HG02943 (cell line): Measurements from ENCODE around the gene RTN4IP1.
"Not testable (repeated sequence)": the region's sequence is repeated elsewhere in the genome, so short reads cannot be mapped to it uniquely, and the experiment has no call there.

ENCODE experiments used
- ATAC-seq: cut with Tn5 transposase; IDR thresholded peaks from one replicate; pipeline ENCODE4 v1.9.1; 2021; ENCODE audit warnings: mild to moderate bottlenecking, low read depth, moderate library complexity; ENCODE audit not compliant: unreplicated experiment

RTN4IP1 gene

DNA sequence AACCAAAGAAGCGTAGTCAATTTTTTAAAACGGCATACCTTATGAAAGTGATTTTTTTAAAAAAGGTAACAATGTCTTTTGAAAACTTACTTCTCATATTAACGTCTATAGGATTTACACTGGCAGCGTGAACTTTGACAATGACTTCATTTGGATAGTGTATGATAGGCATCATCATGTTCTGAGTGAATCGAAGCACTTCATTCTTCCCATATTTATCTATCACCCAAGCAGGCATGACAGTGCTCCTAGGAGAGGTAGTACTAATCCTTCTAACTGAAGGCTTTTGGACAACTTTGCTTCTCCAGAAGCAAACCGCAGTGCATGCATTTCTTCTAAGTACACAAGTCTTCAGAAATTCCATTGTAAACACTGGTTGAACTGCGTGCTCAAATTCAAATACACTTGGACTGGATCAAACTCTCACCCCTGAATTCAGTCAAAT is 618 bp downstream of the RTN4IP1 start:
- peak; percentile 2 for ATAC-seq

GRCh38 chr6:106627760-106628159 is 1.5 kb downstream of the RTN4IP1 start:
- ATAC-seq, result not testable (repeated sequence)

- no peak for ATAC-seq
Measured at GRCh38 chr6:106626485-106626884, 2.8 kb downstream of the RTN4IP1 start.

DNA sequence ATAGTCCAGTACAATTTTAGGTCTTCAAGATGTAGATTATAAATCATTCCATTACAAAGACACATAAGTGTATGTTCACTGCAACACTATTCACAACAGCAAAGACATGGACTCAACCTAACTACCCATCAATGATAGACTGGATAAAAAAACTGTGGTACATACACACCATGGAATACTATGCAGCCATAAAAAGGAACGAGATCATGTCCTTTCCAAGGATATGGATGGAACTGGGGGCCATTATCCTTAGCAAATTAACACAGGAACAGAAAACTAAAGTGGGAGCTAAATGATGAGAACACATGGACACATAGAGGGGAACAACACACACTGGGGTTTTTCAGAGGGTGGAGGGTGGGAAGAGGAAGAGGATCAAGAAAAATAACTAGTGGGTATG is 6.3 kb downstream of the RTN4IP1 start:
- ATAC-seq, result no peak

GRCh38 chr6:106622412-106622811 is 6.9 kb downstream of the RTN4IP1 start:
- ATAC-seq, result no peak

DNA sequence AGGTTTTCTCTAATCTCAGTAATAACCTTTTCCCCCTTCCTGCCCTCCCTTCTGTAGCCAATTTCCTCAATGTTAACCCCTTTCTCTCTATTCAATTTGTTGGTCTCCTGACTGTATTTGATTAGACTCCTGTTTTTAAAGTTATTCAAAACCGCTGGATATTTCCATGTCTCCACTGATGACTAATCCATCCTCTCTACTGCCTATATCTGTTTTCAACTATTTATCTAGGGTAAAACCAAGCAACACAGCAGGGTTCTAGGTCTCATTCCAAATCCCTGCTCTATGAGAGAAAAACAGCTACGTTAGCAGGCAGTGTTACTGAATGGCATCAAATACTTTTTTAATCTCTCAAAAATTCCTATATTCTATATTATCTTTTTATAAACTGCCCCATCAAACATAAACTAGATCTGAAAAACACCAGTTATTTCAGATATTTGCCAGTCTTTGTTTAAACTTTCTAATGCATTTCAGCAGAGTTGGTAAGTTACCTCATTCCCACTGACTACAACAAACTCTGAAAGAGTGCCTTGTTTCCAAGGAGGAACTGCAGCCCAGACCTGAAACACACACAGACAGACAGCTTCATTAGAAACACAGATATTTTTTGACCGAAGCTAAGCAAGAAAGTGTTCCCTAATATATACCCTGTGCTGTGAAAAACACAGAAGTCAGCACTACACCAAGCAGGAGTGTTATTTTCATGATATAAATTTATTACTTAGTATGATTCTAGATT is 8.2 kb downstream of the RTN4IP1 start:
- no peak for ATAC-seq

- no peak for ATAC-seq
Measured at GRCh38 chr6:106619223-106619622, 10.1 kb downstream of the RTN4IP1 start.

- no peak for ATAC-seq
Measured at GRCh38 chr6:106618324-106618723, 11.0 kb downstream of the RTN4IP1 start.

DNA sequence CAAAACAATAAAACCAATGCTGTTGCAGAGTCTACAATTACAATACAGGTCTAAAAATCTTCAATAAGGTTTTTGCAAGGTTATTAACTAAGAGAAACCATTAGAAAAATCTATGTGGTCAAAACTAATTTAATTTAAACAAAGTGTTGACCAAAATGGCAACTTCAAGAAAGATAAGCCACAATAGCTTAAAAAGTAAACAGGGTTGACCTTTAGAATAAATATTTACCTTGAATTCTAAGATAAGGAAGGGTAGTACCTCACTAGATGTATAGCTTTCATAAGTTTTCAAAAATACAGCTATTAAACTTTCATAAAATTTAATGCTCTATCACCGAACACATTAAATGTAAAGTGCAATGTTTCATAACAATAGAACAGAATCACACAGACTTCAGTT is 11.4 kb downstream of the RTN4IP1 start:
- ATAC-seq, result no peak

GRCh38 chr6:106617302-106617701 is 12.0 kb downstream of the RTN4IP1 start:
- peak; percentile 70 for ATAC-seq

DNA sequence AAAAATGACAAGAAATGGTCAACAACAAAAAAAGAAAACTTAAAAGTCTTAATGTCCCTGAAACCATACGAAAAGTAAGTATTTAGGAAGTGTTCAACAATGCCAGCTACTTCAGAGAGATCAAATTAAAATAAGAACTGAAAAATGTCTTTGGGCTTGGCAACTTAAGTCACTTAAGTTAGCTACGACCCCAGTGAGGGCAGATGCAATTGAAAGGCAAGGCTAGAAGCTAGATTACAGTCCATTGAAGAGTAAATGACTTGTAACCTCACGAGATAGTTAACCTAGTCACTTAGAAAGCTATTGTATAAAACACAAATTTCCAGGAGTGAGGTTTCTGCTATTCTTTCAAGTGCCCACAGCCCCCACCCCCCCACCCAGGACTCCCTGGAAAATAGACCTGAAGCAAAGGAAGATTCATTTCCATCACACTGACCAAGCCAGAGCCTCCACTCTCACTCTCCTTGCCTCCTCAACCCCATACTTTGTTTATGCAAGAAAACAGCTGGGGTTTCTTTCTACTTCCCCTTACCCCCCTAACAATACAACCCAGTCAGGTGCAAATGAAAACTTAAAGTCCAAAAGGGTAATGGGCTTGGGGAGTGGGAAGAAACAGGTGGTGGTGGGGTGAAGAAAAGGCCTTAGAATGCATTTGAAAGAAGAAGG is 14.6 kb downstream of the RTN4IP1 start:
- no peak for ATAC-seq

DNA sequence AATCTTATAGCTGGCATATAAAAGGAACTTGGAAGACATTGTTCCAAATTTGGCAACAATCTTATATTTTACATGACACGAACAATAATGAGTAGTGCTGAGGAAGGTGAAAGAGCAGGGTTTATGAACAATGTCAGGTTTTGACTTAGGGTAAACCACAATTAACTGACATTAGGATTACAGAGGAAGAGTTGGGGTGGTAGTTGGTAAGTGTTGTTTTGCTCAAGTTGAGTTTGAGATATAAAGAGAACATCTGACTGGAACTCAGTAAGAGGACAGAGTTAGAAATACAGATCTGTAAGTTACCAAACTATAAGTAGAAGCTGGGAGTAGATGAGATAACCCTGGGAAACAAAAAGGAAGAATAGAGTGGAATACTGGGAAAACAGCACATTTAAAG is 15.1 kb downstream of the RTN4IP1 start:
- ATAC-seq, result no peak

GRCh38 chr6:106613590-106613989 is 15.7 kb downstream of the RTN4IP1 start:
- ATAC-seq, result no peak

GRCh38 chr6:106612671-106613416 is 16.5 kb downstream of the RTN4IP1 start:
- no peak for ATAC-seq

GRCh38 chr6:106611030-106611429 is 18.3 kb downstream of the RTN4IP1 start:
- ATAC-seq, result no peak

DNA sequence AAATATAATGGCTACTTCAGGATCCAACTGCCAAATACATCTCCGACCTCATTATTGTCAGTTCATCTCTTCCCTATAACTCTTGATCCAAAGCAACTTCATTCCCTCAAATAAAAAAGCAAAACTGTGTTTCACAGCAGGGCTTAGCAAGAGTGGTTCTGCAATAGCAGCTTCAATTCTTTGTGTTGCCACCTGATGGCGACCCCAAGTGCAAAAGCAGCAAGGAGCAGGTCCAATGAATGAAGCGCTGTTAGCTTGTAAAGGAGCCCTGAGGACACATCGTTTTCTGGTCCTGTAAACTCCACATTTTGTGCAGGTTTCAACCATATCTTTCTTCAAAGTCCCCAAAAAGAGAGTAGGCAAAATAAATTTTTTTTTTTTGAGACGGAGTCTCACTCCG is 19.6 kb downstream of the RTN4IP1 start:
- ATAC-seq, result no peak

- ATAC-seq, result peak; percentile 73
Measured at GRCh38 chr6:106608080-106608668, 21.1 kb downstream of the RTN4IP1 start.

GRCh38 chr6:106600329-106600728 is 29.0 kb downstream of the RTN4IP1 start:
- ATAC-seq, result no peak

DNA sequence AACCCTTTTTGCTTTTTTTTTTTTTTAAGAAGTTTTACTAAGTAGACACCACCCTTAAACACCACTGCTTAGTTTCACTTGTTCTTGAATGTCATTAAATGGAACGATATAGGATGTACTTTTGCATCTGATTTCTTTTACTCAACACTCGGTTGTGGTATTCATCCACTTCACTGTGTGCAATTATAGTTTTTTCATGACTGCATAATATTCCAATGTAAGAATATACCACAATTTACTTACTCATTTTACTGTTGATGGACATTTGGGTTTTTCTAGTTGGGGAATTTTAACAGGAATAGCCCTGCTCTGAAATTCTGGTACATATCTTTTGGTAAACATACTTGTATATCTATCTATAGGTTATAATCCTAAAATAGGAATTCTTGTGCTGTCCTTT is 29.9 kb downstream of the RTN4IP1 start:
- no peak for ATAC-seq

DNA sequence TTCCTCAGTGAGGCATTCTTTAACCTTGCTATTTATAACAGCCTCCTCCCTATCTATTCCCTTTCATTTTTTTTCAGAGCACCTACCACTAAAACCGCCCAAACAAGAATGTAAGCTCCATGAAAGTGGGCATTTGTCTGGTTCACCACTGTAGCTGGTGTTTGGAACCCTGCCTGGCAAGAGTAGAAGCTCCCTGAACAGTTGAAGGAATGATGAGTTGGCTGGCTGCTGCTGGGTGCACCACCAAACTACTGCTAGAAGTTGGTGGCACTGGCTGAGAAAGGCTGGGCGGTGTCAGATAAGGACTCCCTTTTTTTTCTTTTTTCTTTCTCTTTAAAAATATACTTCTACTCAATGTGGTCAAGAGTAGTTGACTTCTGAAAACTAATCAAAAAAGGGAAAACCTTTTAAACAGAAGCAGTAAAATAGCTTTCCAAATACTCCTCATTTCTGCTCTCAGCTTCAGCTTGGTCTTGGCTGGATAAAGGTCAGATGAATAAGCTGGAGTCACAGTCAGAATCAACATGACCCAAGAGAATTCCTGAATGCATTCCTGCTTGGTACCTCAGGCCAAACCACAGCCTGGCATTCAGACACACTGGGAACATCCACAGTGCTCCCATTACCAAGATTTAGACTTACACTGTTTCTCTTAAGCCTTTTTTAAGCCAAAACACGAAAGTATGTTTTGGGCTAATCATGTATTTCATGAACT is 38.0 kb downstream of the RTN4IP1 start:
- no peak for ATAC-seq
